Stomach (tissue), 9 donors: Measurements from ENCODE around the gene CYTH3. TPM values are rescaled to one million over a fixed set of nuclear protein-coding genes. Genes with fewer than 3 reads are reported as not detected.

Source experiments
- DNase-seq, 2 donors: peaks; one replicate each; pipeline versions ENCODE4 v3.0.0 to v3.0.0-alpha.2; 2013 to 2019
- H3K27ac ChIP-seq, 5 donors: fragments of 200-600 bp in 4 of 5; sonication (generic) in 4 of 5; one replicate each; pipeline ENCODE4 v1.5.1; 2013 to 2019; ENCODE audit warnings: mild to moderate bottlenecking in 1 of 5, moderate library complexity in 1 of 5
- H3K27me3 ChIP-seq, 3 donors: fragments of 200-600 bp; sonication (generic); one replicate each; pipeline ENCODE4 v1.5.1; 2017 to 2019; ENCODE audit warnings: mixed run types in 1 of 3
- H3K36me3 ChIP-seq, 4 donors: fragments of 200-600 bp; sonication (generic); 1 replicate in 3 of 4; 2 replicates in 1 of 4; pipeline ENCODE4 v1.5.1; 2016 to 2019
- H3K4me1 ChIP-seq, 4 donors: fragments of 200-600 bp; sonication (generic); one replicate each; pipeline ENCODE4 v1.5.1; 2016 to 2019
- H3K4me3 ChIP-seq, 4 donors: fragments of 200-600 bp; sonication (generic) in 3 of 4; one replicate each; pipeline ENCODE4 v1.5.1; 2016 to 2019; ENCODE audit warnings: mild to moderate bottlenecking in 1 of 4
- H3K9me3 ChIP-seq, 4 donors: fragments of 200-600 bp; sonication (generic); one replicate each; pipeline ENCODE4 v1.5.1; 2016 to 2019
- EP300 ChIP-seq: sonication (generic); formaldehyde crosslinking; IDR thresholded peaks from one replicate; pipeline ENCODE4 v1.6.1; 2017; ENCODE audit warnings: antibody characterized with exemption
- POLR2A ChIP-seq, 4 donors: fragments of 450-650 bp; IDR thresholded peaks; one replicate each; pipeline ENCODE4 v1.6.1; 2016; ENCODE audit warnings: antibody characterized with exemption in 4 of 4, control low read depth in 2 of 4, mild to moderate bottlenecking in 1 of 4, moderate library complexity in 1 of 4
- POLR2AphosphoS5 ChIP-seq, 3 donors: sonication (generic); formaldehyde crosslinking; IDR thresholded peaks; one replicate each; pipeline ENCODE4 v1.6.1; 2016; ENCODE audit warnings: antibody characterized with exemption in 3 of 3
- WGBS, 5 donors: extraction: QIAGEN DNeasy Blood & Tissue Kit in 3 of 5; methylation state at CpG; one replicate each; pipeline versions ENCODE4 v1.1.5 to v1.1.7; 2013 to 2018; 5-methylcytosine and 5-hydroxymethylcytosine counted together
- intact Hi-C: fragments of 100-400 bp; cut with DNase I; formaldehyde crosslinking; loops from one replicate; pipeline ENCODE4 v1.15.1; 2023; ENCODE audit warnings: low total_unique reads
- polyA plus RNA-seq, 3 donors: library from polyadenylated mRNA; stranded (reverse); fragments of 200-250 nt; gene quantifications; one replicate each; pipeline ENCODE4 v1.2.3, GENCODE V29; 2013
- total RNA-seq, 5 donors: library from RNA; depleted of rRNA; stranded (reverse); fragments of >200 nt; gene quantifications; one replicate each; pipeline versions ENCODE4 v1.1.0 to v1.2.3, GENCODE V29; 2014 to 2016
- TF ChIP-seq, protein P1 (sequence below), 7 experiments: fragments of 450-650 bp in 4 of 7; fragments of 200-600 bp in 3 of 7; sonication (generic) in 3 of 7; IDR thresholded peaks; one replicate each; pipeline ENCODE4 v1.5.1; 2016 to 2019; ENCODE audit warnings: antibody characterized with exemption in 7 of 7, control low read depth in 2 of 7, mild to moderate bottlenecking in 1 of 7
- donor health status: healthy with polysubstance abuse.
- donor health status: Bipolar disorder and iron deficiency.
- donor health status: healthy.

The CYTH3 gene
- total and polyA plus RNA-seq, 8 donors, result 5.1 to 33.8 (median 16.1) TPM

DNA sequence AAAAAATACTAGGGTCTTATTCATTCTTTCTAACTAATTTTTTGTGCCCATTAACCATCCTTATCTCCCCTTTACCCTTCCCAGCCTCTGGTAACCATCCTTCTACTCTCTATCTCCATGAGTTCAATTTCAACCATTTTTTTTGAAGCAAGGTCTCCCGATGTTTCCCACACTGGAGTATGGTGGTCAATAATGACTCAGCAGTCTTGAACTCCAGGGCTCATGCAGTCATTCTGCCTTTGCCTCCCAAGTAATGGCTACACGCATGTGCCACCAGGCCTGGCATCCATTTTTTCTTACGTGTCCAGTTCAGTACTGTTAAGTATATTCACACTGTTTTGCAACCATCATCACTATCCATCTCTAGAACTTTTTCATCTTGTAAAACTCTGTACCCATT lies 60.4 kb downstream of the CYTH3 start:
- intact Hi-C loops, result loop anchor here (10.0 kb wide), 1 partner anchor 53 kb away; no protein-coding TSS in a partner anchor
- peaks cover 0 to 13% (median 4%) of the 10 kb centered on the region in 4 donors for H3K4me1 ChIP-seq
- H3K27ac ChIP-seq, result no peak overlapping the region
- 94 to 99% (median 97%) methylated on average over 3 of the region's 3 CpGs for WGBS, 5 donors
- TF ChIP-seq, protein P1, sequence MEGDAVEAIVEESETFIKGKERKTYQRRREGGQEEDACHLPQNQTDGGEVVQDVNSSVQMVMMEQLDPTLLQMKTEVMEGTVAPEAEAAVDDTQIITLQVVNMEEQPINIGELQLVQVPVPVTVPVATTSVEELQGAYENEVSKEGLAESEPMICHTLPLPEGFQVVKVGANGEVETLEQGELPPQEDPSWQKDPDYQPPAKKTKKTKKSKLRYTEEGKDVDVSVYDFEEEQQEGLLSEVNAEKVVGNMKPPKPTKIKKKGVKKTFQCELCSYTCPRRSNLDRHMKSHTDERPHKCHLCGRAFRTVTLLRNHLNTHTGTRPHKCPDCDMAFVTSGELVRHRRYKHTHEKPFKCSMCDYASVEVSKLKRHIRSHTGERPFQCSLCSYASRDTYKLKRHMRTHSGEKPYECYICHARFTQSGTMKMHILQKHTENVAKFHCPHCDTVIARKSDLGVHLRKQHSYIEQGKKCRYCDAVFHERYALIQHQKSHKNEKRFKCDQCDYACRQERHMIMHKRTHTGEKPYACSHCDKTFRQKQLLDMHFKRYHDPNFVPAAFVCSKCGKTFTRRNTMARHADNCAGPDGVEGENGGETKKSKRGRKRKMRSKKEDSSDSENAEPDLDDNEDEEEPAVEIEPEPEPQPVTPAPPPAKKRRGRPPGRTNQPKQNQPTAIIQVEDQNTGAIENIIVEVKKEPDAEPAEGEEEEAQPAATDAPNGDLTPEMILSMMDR (IDR thresholded peaks at IDR 0.05), result no peak
- TF ChIP-seq EP300 (no peak), POLR2AphosphoS5 (IDR thresholded peaks at IDR 0.05) (no peak), POLR2A (IDR thresholded peaks at IDR 0.05) (no peak)
- no peaks in the 10 kb centered on the region for H3K9me3 ChIP-seq
- no peak for DNase-seq
- no peaks in the 10 kb centered on the region for H3K27me3 ChIP-seq
- H3K36me3 ChIP-seq, result no peaks in the 10 kb centered on the region
- no peak overlapping the region for H3K4me3 ChIP-seq

DNA sequence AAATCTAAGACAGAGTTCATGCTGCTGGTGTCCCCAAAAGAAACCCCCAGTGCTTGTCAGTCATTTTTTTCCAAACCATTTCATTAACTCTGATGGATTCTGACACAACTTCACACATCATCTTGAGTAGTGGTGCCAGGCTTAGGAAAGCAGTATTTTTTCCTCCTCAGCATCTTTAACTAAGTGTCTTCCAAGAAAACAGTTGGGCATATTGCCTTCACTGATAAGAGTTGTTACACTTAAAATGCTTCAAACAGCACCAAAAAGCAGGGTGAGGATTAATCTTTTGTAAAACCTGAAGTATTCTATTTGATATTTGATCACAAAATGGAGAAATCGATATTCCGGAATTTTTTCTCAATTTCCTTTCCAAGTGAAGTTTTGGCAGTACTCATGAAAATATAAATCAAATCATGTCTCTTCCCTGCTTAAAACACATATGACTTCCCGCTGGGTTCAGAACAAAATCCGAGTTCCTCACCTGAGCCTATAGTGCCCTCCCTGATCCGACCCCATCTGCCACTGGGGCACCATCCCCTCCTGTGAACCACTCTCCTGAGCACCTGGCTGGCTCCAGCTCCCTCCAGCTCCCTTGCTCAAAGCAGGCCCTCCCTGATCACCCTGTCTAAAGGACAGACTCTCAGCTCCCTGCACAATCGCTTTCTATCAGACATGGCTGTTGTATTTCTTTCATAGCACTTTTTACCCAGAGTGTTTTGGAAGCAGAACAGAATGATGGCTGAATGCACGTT lies 61.6 kb downstream of the CYTH3 start:
- no peak for DNase-seq
- TF ChIP-seq POLR2A (IDR thresholded peaks at IDR 0.05) (no peak), EP300 (no peak), POLR2AphosphoS5 (IDR thresholded peaks at IDR 0.05) (no peak)
- TF ChIP-seq, protein P1 (IDR thresholded peaks at IDR 0.05), result no peak
- no peaks in the 10 kb centered on the region for H3K36me3 ChIP-seq
- peaks cover 0 to 22% (median 4%) of the 10 kb centered on the region in 4 donors for H3K4me1 ChIP-seq
- no peaks in the 10 kb centered on the region for H3K27me3 ChIP-seq
- H3K4me3 ChIP-seq, result no peak overlapping the region
- intact Hi-C loops, result loop anchor here (10.0 kb wide), 1 partner anchor 54 kb away; no protein-coding TSS in a partner anchor
- H3K9me3 ChIP-seq, result no peaks in the 10 kb centered on the region
- no peak overlapping the region for H3K27ac ChIP-seq
- 88 to 92% (median 89%) methylated on average over 7 of the region's 7 CpGs for WGBS, 5 donors

DNA sequence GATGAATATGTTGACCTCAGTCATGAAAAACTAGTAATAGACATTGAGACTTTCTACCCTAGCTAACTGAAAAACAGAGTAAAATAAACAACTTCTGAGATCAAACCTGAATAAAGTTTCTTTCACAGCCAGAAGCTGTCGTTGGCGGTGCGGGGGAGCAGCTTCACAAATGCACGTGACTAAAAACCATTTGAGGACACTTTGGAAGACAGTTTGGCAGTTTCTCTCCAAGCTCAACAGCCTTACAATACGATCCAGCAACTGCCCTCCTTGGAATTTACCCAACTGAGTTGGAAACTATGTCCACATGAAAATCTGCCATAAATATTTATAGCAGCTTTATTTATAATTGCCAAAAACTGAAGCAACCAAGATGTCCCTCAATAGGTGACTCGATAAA lies 63.1 kb downstream of the CYTH3 start:
- no peaks in the 10 kb centered on the region for H3K27me3 ChIP-seq
- DNase-seq, result no peak
- H3K27ac ChIP-seq, result no peak overlapping the region
- 67 to 76% (median 68%) methylated on average over 6 of the region's 6 CpGs for WGBS, 5 donors
- peaks cover 0 to 22% (median 4%) of the 10 kb centered on the region in 4 donors for H3K4me1 ChIP-seq
- TF ChIP-seq EP300 (no peak), POLR2AphosphoS5 (IDR thresholded peaks at IDR 0.05) (no peak), POLR2A (IDR thresholded peaks at IDR 0.05) (no peak)
- TF ChIP-seq, protein P1 (IDR thresholded peaks at IDR 0.05), result no peak
- no peaks in the 10 kb centered on the region for H3K36me3 ChIP-seq
- H3K4me3 ChIP-seq, result no peak overlapping the region
- H3K9me3 ChIP-seq, result no peaks in the 10 kb centered on the region
- intact Hi-C loops, result no loop called here

DNA sequence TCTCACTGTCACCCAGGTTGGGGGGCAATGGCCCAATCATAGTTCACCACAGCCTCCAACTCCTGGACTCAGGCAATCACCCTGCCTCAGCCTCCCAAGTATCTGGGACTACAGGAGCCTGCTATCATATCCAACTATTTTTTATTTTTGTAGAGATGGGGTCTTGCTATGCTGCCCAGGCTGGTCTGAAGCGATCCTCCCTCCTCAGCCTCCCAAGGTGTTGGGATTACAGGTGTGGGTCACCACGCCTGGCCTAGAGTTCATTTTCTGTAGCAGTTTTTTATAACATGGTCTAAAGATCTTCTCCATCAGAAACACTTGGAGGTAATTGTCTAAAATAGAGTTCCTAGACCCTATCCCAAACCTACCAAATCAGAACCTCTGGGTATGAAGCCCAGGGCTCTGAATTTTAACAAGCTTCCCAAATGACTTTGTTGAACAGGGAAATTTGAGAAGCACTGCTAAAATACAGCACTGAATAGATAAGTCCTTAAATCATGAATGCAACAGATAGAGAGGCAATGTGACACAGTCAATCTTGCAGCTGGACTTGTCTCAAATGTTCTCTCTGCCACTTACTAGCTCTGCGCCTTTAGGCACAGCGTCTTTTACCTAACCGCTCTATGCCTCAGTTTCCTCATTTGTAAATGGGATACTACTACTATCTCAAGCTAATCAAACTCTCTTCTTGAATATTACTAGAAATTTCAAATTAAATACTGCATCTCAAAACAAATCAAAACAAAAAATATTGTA lies 63.7 kb downstream of the CYTH3 start:
- no peak for TF ChIP-seq POLR2AphosphoS5 (IDR thresholded peaks at IDR 0.05)
- TF ChIP-seq EP300, result no peak
- TF ChIP-seq, protein P1 (IDR thresholded peaks at IDR 0.05), result no peak
- TF ChIP-seq POLR2A (IDR thresholded peaks at IDR 0.05), result no peak
- WGBS, 5 donors, result 95 to 99% (median 97%) methylated on average over 5 of the region's 5 CpGs
- no peak overlapping the region for H3K4me3 ChIP-seq
- H3K4me1 ChIP-seq, result peaks cover 0 to 22% (median 4%) of the 10 kb centered on the region in 4 donors
- H3K27ac ChIP-seq, result no peak overlapping the region
- DNase-seq, result no peak
- no peaks in the 10 kb centered on the region for H3K27me3 ChIP-seq
- intact Hi-C loops, result no loop called here
- no peaks in the 10 kb centered on the region for H3K9me3 ChIP-seq
- H3K36me3 ChIP-seq, result no peaks in the 10 kb centered on the region
